Activated CD8-positive, alpha-beta memory T cell treated with anti-CD3 and anti-CD28 coated beads for 36 hours (primary cell): ENCODE results near the gene GATB. TPM values are rescaled to one million over a fixed set of nuclear protein-coding genes. Genes with fewer than 3 reads are reported as not detected.
"Not testable (repeated sequence)": the region's sequence is repeated elsewhere in the genome, so short reads cannot be mapped to it uniquely, and the experiment has no call there.

ENCODE experiments used
- CTCF ChIA-PET: fragments of 350-600 bp; sonication (Branson Sonifier 250); formaldehyde crosslinking; loops from one replicate; lab custom pipeline; 2021; ENCODE audit warnings: antibody characterized with exemption; lab: Charles Lee
- POLR2A ChIA-PET: fragments of 350-600 bp; sonication (Branson Sonifier 250); formaldehyde crosslinking; loops from one replicate; lab custom pipeline; 2021; ENCODE audit warnings: antibody characterized with exemption; lab: Charles Lee
- total RNA-seq, 2 experiments: library from RNA; stranded (reverse); gene quantifications; one replicate each; pipeline ENCODE4 v1.2.3, GENCODE V29; 2021

The GATB gene
- total RNA-seq, 2 experiments from 2014 or later: 25.7 to 30.0 TPM

- CTCF ChIA-PET: interaction anchor here (0.6 kb wide), 1 partner anchor 144 kb away, joined by 3 read pairs; no protein-coding TSS in a partner anchor
- POLR2A ChIA-PET: no interaction called here
These were observed 21.9 kb downstream of the GATB start for GRCh38 chr4:151738720-151739517.

DNA sequence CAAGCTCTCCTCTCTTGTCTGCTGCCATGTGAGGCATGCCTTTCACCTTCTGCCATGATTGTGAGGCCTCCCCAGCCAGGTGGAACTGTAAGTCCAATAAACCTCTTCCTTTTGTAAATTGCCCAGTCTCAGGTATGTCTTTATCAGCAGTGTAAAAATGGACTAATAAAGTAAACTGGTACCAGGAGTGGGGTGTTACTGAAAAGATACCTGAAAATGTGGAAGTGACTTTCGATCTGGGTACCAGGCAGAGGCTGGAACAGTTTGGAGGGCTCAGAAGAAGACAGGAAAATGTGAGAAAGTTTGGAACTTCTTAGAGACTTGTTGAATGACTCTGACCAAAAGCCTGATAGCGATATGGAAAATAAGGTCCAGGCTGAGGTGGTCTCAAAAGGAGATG, 24.0 kb downstream of the GATB start:
- CTCF ChIA-PET: interaction anchor here (0.6 kb wide), 1 partner anchor 627 kb away, joined by 3 read pairs; no protein-coding TSS in a partner anchor
- POLR2A ChIA-PET: not testable (repeated sequence)

- POLR2A ChIA-PET: no interaction called here
- CTCF ChIA-PET: interaction anchor here (0.6 kb wide), 1 partner anchor 626 kb away, joined by 3 read pairs; no protein-coding TSS in a partner anchor
These were observed 24.4 kb downstream of the GATB start for GRCh38 chr4:151736361-151736760.

GRCh38 chr4:151731670-151732069, 29.1 kb downstream of the GATB start:
- POLR2A ChIA-PET, CTCF ChIA-PET: not testable (repeated sequence)

DNA sequence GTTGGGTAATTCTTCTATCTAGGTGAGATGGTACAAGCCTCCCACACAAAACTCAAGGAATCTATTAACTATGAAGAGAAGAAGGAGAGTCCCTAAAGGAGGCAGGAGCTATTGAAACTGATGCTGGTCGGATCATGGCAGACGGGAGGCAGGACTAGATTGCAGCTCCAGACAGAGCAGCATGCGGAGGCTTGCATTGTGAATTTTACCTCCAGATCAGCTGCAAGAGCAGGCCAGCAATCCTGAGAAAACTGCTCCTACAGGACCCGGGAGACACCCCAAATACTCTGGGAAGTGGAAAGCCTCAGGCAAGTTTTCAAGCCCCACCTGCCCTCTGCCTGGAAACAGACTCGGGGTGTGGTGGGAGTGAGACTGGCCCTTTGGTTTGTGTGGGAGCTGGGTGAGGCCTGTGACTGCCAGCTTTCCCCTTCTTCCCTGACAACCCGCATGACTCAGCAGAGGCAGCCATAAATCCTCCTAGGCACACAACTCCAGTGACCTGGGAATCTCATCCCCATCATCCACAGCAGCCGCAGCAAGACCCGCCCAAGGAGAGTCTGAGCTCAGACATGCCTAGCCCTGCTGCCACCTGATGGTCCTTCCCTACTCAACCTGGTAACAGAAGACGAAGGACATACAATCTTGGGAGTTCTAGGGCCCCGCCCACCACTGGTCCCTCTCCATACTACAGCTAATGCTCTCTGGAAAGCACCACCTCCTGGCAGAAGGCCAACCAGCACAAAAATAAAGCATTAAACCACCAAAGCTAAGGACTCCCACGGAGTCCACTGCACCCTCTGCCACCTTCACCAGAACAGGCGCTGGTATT, 30.9 kb downstream of the GATB start:
- ChIA-PET POLR2A (no interaction called here), CTCF (no interaction called here)

DNA sequence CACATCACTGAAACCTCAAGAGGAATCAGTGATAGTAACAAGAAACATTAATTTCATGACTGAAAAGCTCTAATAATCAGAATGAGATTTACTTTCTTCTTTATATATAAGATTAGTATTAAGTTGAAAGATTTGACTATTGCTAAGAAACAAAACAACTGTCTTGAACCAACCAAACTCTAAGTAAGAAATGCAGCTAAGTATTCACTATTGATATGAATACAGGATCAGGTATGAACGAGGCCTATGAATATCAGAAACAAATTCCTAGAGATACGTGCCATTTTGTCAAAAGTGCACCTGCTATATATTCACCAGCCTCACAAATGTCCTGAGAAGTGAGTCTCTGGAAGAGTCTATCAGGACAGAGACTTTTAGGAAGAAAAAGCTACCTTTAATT, 32.1 kb downstream of the GATB start:
- ChIA-PET CTCF (no interaction called here), POLR2A (no interaction called here)

- ChIA-PET CTCF (no interaction called here), POLR2A (no interaction called here)
These were observed 32.8 kb downstream of the GATB start for GRCh38 chr4:151728006-151728405.

- ChIA-PET CTCF (no interaction called here), POLR2A (no interaction called here)
These were observed 33.4 kb downstream of the GATB start for GRCh38 chr4:151727365-151727764.

DNA sequence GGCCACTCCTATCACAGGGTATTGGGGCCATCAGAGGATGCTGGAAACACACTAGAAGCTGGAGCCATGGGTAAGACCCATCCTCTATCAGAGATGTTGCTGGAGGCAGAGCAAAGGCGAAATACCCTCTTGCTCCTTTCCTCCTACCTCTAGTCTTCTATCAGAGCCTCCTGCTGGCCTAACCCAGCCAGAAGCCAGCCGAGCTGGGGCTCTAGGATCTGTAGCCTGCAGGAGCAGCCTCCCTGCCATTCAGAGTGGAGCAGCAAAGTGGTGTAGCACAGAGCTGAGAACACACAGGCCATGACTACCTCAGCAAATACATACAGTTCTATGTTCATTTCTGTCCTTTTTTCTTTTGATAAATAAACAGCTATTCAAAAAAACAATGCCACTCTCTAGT, 35.7 kb downstream of the GATB start:
- CTCF ChIA-PET: no interaction called here
- POLR2A ChIA-PET: no interaction called here

DNA sequence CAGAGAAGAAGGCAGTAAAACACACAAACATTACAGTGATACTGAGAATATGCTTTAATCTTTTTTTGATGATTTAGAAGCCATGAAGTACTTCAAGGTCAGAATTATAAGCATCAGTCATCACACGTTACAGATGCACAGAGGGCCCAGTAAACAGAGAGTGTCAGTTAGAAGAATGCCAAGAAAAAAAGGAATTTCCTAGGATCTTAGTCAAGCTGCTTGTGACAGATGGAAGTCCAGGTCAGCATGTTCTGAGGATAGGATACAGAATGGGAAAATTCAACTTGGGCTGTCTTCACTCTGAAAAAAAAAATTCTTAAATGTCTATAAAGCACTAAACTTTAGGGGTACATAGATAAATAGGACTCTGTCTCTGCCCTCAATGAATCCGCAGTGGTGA, 38.9 kb downstream of the GATB start:
- POLR2A ChIA-PET: no interaction called here
- CTCF ChIA-PET: no interaction called here

- ChIA-PET CTCF (no interaction called here), POLR2A (no interaction called here)
These were observed 39.3 kb downstream of the GATB start for GRCh38 chr4:151721466-151721865.

DNA sequence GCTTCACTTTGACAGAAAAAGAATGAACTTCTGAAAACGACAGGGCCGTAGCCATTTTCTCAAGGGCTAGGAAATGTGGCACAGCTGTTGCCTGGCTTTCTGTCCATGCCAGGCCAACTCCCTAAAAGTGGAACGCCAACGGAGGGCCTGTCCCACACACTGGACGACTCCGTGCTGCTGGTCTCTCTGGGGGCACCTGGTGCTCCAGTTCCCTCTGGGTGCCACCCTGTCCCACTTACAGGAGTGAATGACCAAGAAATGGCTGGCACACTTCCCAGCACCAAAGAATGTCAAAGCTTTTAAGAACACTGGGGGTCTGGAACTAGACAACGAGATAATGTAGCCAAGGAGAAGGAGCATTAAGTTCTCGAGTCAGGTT, 40.9 kb downstream of the GATB start:
- CTCF ChIA-PET: no interaction called here
- POLR2A ChIA-PET: no interaction called here

DNA sequence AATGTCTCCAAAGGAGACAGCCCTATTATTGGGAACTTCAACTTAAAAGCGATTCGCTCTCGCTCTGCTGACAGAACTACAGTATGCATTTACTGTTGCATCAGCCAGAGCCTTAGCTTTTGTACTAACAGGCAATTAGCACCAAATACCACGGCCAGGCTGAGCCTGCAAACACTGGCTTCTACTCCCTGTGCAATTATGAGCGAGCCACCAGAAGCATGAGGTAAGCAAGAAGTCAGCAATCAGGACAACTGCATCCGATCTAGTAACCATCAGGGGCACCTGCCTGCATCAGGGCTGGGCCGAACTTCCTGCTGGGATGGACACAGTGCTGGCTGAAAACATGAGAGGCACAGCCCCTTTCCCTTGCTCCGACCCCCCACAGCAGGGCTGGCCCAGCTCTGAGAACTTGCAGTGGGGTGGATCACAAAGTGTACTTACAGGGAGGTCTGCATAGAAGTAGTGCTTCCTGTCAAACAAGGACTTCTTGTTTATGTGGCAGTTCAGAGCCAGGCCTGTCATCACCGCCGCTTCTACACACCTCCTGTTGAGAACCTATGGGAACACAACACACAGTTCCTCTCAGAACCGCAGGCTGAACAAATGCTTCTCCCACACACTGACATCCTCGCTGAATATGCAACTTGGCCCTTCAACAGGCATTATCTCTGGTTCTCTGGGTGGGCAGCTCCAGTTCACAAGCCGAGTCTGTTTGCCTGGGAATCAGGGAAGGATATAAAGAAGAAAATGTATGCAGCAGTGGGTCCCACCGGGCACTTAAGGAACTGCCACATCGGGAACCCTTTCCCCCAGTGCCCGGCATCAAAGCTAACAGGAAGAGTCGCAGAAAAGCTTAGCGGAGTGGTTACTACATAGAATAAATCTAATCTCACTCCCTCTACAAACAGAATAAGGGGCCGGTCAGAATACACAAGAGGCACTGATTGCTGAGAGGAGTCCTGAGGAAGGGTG, 41.5 kb downstream of the GATB start:
- POLR2A ChIA-PET: no interaction called here
- CTCF ChIA-PET: no interaction called here

- POLR2A ChIA-PET: no interaction called here
- CTCF ChIA-PET: no interaction called here
These were observed 42.7 kb downstream of the GATB start for GRCh38 chr4:151717909-151718628.

DNA sequence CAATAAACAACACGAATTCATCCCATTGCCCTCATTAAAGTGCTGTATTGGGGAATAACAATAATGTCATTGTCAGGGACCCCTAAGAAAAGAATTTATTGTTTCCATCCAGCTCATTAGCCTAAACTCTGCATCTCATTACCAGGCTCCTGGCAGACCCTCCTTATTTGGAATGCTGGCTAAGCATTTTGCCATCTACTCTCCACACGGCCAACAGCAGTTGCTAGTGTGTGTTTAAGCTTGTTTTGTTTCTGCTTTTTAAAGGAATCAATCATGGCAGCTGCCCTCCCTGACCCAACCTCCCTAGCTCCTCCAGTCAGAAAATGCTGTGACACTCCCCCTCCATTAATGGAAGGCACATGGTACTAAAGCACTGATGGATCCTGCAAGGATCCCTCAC, 43.5 kb downstream of the GATB start:
- POLR2A ChIA-PET: interaction anchor here (0.6 kb wide), 1 partner anchor 18 kb away, joined by 9 read pairs; no protein-coding TSS in a partner anchor
- CTCF ChIA-PET: no interaction called here

GRCh38 chr4:151716324-151716723, 44.5 kb downstream of the GATB start:
- POLR2A ChIA-PET: no interaction called here
- CTCF ChIA-PET: no interaction called here

- ChIA-PET POLR2A (no interaction called here), CTCF (no interaction called here)
These were observed 44.9 kb downstream of the GATB start for GRCh38 chr4:151715881-151716280.

DNA sequence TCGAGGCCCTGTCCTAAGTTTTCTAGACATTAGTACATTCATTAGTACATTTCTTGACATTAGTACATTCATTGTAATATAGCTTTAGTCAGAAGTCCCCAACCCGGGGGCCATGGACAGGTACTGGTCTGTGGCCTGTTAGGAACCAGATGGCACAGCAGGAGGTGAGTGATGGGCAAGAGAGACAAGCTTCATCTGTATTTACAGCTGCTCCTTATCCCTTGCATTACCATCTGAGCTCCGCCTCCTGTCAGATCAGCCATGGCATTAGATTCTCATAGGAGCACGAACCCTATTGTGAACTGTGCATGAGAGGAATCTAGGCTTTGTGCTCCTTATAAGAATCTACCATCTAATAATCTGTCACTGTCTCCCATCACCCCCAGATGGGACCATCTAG, 48.0 kb downstream of the GATB start:
- ChIA-PET POLR2A (no interaction called here), CTCF (no interaction called here)

DNA sequence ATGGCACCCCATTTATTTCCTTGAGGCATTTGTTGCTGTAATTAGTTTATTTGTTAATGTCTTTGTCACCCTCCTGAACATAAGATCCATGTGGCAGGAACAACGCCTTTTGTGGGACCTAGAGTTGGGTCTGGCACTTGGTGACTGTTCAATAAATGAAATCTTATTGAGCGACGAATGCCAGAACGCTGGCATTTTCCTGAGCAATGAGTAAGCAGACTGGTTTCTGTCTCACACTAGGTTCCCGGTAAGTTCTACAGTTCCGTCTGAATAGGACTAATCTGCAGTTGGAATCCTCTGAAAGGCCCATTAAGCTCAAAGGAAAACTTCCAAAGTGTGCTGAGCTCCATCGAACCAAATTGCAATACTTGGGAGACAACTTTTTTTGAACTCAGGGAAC, 49.2 kb downstream of the GATB start:
- CTCF ChIA-PET: no interaction called here
- POLR2A ChIA-PET: no interaction called here
